DMS153 treated with DMSO at 0.1 percent for 48 hours (cell line): ENCODE results near the gene TRANK1.
"Not testable (repeated sequence)": the region's sequence is repeated elsewhere in the genome, so short reads cannot be mapped to it uniquely, and the experiment has no call there.

Experiments
- DNase-seq: peaks from one replicate; lab custom pipeline; 2025; ENCODE audit not compliant: unreplicated experiment; lab: John Stamatoyannopoulos, UW

Gene TRANK1

DNA sequence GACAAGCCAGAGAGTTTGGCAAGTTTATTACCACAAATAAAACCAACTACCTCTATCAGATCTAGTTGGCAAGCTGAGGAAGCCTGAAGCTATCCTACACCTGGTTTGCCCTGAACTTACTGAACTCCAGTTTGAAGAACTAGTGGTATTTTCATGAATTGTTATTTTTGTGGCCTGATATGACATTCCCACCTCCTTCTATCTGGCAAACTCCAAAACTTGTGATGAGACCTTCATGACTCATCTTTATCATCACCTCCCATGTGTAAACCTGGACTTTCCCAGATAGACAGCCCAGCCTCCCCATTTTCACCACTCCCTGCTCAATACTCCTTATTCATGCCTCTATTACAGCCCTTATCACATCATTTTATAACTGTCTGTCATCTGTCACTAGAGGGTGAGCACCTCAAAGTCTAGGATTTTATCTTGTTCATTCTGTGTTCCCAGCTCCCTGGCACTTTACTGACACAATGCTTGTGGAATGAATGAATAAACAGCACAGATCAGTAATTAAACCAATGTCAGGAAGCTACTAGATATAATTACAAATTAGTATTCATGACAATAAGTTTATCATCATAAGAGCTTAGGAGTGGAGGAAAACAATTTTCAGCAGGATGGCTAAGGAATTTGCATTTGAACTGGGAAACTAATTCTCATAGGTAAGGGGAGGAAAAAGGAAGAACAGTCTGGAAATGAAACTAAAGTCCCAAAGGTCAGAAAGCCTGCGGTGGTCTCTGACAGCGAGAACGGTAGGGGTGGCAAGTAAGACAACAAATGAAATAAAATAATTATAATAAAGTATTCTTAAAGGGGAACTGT is 13.2 kb upstream of the TRANK1 start:
- no peak for DNase-seq

DNA sequence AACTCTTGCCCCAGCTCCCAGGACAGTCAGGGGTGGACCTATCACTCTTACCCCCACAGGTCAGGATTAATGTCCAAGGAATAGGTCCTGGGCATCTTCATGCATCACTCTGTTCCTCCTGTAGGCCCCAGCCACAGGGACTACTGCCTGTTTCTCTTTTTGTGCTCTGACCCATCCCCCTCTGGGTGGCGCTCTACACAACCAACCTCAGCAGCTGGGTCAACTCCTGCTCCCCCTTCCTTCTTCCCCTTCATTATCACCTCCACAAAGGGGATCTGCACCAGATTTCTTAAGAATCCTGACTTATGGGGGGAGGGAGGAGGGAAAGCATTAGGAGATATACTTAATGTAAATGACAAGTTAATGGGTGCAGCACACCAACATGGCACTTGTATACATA is 12.2 kb upstream of the TRANK1 start:
- DNase-seq, result no peak

DNA sequence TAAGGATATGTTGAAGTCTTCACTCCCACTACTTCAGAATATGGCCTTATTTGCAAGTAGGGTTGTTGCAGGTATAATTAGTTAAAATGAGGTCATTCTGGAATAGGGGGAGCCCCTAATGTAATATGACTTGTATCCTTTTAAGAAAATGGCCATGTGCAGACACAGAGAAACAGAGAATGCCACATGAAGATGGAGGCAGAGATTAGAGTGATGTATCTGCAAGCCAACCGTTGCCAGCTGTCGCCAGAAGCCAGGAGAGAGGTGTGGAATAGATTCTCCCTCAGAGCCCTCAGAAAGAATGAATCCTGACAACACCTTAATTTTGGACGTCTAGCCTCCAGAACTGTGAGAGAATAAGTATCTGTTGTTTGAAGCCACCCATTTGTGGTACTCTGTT is 11.3 kb upstream of the TRANK1 start:
- DNase-seq, result no peak

DNA sequence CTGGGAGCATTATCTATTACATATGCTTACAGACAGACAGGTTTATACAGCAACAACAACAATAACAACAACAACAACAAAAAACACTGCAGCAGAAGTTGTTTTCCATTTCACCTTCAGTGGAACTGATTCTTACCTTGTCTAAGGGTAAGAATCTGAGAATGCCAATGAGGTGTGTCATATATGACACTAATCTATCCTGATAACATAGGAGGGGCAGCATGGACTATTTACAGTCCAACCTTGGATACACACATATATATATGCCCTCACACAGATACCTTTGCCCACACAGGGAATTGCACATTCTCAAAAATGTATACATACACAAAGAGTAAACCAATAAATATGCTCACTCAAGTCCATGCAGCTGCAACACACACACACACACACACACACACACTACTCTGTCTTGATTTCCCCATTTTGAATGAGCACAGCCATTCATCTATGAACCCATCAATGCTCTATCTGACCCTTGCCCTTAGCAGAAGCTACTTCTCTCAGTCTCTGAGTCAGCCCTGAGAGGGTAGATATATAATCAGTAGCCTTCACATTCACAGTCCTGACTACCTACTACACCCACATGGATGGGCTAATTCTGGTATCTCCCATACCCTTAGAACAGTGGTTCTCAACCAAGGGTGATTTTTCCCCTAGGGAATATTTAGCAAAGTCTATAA is 9.7 kb upstream of the TRANK1 start:
- no peak for DNase-seq

DNA sequence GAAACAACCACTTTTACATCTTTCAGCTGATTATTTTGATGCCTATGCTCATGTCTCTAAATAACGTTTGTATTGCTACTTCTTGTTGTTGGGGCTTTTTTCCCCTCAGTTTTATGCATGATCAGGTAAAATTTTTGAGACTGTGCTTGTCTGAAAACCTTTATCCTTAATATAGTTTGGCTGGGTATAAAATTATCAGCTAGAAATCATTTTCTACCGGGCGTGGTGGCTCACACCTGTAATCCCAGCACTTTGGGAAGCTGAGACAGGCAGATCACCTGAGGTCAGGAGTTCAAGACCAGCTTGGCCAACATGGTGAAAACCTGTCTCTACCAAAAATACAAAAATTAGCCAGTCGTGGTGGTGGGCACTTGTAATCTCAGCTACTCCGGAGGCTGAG is 3.0 kb upstream of the TRANK1 start:
- not testable (repeated sequence) for DNase-seq

DNA sequence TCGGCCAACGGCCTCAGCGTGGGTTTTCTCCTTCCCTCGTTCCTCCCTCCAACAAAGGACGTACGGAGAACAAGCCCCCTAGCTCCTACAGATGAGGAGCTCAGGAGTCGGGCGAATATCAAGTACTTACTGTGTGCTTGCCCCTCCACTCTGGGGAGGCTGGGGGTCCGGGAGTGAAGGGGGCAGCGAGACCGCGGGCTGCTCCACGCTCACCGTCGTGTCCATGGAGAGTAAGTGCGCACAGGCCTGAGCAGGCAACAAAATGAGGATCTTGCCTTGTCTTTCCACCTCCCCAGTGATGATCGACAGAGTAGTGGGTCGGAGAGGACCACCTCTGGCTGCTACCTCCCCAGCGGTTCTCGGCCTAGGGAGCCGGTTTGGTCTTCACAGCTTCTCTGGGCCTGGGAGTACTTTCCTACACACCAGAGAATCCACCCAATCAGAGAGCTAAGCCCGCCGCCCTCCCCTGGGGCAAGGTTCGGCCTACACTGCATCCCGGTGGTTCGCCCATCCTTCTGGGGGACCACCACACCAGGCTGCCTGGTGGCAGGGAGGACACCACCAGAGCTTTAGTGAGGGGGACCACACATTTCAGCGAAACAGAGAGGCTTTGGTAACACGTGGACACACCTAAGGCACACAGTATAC is 603 bp upstream of the TRANK1 start:
- no peak for DNase-seq

DNA sequence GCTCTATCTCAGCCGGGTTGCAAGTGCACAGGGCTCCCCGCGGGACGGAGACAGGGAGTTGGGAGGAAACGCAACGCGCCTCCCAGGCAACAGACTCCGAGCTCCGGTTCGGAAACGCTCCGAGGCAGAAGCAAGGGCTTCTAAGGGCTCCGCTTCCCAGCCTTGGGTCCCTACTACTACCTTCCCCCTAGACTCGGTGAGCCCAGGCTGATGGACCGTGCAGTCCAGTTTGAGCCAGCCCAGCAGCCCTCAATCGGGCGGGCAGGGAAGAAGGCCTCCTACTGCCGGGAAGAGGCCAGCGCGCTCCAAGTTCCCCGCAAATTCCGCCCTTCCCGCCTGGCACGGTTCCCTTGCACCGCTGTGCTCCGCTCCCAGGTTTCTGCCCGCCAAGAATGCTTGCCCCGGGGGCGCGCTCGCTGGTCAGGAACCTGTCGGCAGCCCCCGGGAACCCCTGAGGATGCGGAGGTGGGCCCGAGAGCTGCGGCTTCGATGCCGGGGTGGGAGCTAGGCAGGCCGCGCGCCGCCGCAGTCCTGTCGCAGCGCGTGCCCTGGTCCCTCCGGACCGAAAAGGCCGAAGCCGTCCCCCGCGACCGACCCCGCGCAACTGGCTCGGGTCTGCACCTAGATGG is 728 bp downstream of the TRANK1 start:
- DNase-seq, result no peak

DNA sequence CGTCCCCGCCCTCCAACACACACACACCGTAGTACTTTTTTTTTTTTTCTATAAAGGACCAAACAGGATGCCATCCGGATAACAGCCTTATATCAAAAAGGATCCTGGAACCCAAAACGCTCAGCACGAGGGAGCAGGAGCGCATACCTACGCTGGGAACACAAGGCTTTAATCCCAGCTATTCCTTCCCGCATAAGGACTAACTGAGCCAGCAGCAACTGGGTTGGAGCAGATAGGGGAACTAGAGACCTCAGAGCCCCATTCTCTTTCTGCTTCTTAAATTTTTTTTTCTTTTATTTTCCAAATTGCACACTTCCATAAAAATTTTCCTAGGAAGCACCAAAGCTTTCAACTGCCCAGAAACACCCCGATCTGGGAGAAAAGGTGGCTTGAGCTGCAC is 1.3 kb downstream of the TRANK1 start:
- DNase-seq, result no peak

DNA sequence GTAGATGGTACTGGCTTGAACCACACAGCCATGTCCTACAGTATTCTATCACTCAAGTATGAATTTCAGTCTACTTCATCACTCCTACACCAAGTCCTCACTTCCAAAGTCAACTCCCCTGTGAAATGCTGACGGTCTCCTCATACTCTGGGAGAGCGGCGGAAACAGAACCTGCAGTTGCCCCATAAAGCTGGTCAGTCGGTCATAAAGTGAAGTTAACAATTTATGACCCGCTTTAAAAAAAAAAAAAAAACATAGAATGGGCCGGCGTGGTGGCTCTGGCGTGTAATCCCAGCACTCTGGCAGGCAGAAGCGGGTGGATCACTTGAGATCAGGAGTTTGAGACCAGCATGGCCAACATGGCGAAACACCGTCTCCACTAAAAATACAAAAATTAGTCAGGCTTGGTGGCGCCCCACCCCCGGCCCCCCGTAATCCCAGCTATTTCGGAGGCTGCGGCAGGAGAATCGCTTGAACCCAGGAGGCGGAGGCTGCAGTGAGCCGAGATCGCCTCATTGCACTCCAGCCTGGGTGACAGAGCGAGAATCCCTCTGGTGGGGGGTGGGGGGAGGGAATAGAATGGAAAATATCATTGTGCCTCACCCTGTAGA is 2.1 kb downstream of the TRANK1 start:
- DNase-seq, result no peak

DNA sequence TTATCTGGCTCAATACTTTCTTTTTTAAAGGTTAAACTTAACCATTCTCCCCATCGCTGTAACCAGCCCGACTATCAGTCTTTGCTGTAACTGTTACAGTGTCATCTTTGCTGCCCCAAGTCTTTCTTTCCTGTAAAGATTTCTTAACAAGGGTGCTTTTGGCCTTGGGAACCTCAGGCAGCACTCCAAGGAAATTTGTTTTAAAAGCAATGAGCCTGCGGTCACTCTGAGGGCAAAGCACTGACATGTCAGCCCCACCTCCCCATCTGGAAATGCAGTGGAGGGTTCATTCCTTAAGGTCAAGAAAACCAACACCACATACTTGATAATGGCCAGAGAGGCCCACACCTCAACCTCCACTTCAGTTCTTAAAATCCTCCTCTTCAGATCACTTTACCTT is 3.2 kb downstream of the TRANK1 start:
- DNase-seq, result no peak

DNA sequence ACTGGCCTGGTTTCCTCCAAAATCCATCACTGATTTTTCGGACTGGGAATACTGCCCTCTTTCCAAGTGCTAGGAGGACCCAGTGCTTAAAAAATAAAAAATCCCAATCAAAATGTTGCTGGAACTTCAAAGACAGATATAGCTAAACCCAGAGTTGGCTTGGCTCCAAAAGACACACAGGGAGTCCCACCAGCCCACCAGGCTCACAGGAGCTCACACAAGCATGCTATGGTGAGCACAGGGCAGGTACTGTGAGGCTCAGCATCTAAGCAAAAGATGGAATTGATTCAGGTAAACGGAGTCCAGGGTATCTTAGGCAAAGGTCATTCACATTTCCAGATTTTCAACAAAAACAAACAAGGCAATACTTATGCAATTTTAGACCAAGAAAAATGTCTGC is 3.7 kb downstream of the TRANK1 start:
- DNase-seq, result no peak

DNA sequence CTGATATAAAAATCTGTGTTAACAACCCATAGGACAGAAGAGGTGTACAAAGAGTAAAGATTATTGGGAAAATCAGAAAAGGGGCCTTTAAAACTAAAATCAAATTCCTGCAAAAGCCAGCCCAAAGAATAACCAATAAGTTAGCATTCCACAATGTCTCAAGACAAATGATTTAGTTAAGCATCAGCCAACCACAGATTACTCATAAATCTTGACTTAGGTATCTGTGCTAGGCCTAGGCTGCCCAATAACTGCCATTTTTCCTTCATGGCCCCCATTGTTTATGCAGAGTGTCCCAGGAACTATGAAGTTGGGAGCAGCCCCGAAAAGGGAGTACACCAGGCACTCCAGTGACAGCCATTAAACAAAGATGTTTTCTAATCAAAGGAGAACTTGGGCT is 7.4 kb downstream of the TRANK1 start:
- DNase-seq, result no peak

DNA sequence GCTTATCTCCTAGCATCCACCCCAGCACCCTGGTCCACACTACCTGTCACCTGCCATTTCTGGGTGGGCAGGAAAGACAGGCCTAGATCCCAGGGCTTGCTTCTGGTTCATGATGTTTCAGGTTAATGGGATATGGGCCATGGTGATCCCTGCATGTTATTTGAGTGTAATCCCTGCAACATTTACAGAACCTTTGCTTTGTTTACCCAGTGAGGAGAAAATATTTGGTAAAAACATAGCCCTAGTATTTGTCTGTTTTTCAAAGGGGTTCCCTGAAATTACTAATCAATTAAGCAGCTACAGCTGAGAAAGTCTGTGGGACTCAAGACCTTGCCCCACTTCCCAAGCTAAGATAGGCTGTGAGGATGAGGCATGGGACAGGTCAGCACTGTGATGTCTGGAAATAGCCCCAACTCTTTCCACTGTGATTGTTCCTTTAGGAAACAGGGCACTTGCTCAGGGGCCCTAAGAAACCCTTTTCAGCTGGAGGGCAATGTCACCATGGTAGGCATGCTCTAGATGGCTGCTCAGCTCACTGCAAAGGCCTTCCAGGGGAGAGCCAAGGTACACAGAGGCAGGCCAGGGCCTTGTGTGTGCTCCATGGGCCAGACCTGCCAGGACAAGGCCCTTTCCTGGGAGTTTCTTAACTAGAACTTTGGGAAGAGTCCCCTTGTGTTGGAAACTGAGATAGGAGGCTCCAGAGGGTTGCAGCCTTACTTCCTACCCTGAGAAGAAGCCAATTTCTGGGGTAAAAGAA is 11.1 kb downstream of the TRANK1 start:
- DNase-seq, result no peak

DNA sequence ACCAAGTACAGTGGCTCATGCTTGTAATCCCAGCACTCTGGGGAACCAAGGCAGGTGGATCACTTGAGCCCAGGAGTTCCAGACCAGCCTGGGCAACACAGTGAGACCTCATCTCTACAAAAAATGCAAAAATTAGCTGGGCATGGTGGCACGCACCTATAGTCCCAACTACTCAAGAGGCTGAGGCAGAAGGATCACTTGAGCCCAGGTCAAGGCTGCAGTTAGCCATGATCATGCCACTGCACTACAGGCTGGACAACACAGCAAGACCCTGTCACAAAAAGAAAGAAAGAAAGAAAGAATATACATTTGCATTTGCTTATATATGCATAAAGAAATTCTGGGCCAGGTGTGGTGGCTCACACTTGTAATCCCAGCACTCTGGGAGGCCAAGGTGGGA is 13.4 kb downstream of the TRANK1 start:
- DNase-seq, result not testable (repeated sequence)

DNA sequence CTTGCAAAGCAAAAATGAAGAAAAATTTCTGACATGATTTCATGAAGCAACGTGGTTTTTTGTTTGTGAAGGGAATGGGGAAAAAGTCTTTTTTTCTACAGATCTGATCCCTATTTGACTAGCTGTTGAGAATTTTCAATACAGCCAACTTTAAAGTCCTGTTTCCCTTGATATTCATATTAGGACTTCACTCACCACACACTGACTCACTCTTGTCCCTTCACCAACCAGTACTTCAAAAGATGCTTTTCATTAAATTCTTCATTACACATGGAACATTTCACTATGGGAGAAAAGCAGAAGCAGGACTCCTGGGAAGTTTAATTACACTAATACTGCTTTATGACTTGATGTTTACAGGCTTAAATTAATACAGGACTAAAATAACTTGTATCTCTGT is 16.6 kb downstream of the TRANK1 start:
- DNase-seq, result no peak

DNA sequence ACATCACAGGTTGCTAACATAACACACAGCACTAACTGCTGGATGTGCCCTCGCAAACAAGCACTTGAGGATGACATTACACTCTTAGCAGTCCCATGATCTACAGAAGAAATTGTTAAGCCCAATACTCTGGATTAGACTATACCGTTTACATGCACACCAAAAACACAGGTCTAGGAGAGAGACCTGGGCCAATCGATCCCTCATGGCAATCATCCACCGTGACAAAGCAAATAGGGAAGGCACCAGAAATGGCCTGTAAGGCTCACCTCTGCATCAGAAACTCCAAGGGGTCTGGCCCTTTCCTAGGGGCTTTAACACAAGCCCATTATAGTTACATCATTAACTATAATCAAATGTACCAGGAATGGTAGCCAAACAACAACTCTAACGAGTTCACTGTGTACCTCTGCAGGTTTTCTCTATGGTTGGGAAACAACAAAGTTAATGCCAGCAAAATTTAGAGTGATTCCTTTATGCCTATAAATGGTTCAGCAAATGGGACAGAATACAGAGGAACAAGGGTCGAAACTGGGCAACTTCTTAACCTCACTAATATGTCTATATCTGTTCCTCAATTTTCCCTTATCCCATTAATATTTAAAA is 18.5 kb downstream of the TRANK1 start:
- no peak for DNase-seq

DNA sequence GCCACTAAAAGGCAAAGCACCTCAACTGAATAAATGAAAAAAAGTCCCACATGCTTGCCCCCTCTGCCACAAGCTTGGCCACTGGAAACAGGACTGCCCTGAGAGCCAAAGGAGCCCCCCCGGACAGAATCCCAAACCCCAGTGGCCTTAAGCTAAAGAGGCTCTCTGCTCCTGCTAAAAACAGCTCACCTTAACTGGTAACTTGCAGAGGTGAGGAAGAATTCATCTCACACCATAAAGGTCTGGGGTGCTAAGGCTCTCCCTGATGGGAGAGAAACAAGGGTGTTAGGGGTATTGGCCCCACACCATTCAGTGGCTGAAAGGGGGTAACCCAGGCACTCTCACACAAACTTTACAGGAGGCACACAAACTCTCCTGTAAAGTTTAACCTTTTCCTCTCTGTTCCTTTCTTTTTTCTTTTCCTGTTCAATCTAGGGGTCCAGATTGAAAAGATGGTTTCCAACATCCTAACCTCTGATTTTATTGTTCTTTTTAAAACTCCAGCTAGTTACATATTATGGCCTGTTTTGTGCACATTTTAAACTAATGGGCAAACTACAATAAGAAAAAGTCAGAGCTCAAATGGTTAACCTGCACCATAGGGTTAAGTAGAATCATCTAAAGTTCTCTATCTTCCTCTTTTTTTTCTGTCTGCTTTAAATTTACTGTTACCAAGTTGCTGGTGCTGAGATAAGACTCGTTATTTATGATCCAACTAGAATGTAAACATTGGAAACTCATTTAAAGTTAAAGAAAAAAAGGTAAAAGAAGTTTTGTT is 19.9 kb downstream of the TRANK1 start:
- DNase-seq, result no peak

DNA sequence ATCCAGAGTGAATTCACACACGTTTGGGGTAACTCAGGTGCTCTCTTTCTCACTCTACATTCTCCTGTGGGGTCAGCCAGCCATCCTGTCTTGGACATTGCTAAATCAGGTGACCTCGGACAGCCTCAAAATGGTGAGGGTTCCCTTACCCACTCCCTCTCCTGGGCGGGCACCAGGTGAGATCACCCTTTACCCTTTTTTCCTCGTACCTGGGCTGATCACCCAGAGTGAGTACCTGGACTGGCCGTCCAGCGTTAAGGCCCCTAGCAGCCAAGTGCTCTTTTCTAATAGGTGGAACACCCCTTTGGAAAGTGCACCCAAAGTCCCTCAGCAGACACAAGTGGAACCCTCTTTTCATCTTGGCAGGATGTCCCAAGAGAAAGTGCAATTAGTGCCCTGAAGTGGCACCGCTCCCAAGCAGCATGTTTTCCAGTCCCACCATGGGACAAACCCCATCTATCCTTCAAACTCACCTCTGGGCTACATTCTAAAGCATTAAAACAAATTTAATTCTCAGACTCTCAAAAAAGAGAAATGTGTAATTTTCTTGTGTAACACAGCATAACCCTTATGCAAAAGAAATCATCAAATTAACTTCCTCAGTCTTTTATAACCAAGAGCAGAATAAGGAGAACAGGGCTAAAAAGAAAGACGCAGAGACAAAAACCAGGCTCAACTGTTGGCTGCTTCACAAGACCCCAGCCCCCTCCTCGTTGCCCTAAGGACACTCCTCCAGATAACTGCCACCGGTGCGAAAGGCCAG is 20.7 kb downstream of the TRANK1 start:
- DNase-seq, result no peak

DNA sequence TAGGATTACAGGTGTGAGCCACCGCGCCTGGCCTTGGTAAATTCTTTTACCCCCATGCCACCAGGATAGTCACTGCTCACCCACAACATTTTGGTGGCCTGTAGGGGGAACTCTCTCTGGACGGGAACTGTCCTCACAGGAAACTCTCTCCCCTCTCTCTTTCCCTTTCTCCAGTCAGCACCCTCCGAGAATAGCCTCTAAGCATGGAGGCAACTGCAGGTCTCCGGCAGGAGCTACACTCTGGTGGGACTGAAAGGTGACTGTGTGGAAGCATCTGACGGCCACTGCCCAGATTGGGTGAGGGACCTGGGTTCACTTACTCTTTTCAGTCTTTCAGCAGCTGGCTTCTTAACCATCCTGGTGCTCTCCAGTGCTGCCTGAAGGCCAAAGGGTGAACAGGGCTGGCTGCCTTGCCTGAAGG is 21.3 kb downstream of the TRANK1 start:
- DNase-seq, result no peak
